WTC11 (cell line): ENCODE measurements around the gene HCRTR1. TPM values are rescaled to one million over a fixed set of nuclear protein-coding genes. Genes with fewer than 3 reads are reported as not detected.

Experiments
- ATAC-seq: fragments of 200-7000 bp; cut with Tn5 transposase; 2 replicates; pipeline ENCODE4 v1.10.0; 2021; ENCODE audit warnings: mild to moderate bottlenecking, moderate library complexity
- CTCF ChIA-PET: fragments of 300-600 bp; sonication (Branson Sonifier 250); formaldehyde crosslinking; loops from one replicate; lab custom pipeline; 2021; ENCODE audit warnings: antibody characterized with exemption; lab: Charles Lee
- POLR2A ChIA-PET: fragments of 350-600 bp; sonication (Branson Sonifier 250); formaldehyde crosslinking; loops from one replicate; lab custom pipeline; 2021; ENCODE audit warnings: antibody characterized with exemption; lab: Charles Lee
- DNase-seq: peaks from one replicate; pipeline ENCODE4 v3.0.0; 2021; ENCODE audit warnings: low spot score
- H3K27ac Mint-ChIP-seq: 2 replicates; pipeline ENCODE4 v1.8.0; 2021; ENCODE audit warnings: mixed read lengths
- H3K27me3 Mint-ChIP-seq: 2 replicates; pipeline ENCODE4 v1.8.0; 2021; ENCODE audit warnings: low read depth, mild to moderate bottlenecking, moderate library complexity, mixed read lengths
- H3K36me3 Mint-ChIP-seq: 2 replicates; pipeline ENCODE4 v1.8.0; 2021; ENCODE audit warnings: mixed read lengths
- H3K4me1 Mint-ChIP-seq: 2 replicates; pipeline ENCODE4 v1.8.0; 2022; ENCODE audit warnings: mixed read lengths
- H3K4me3 Mint-ChIP-seq: 2 replicates; pipeline ENCODE4 v1.8.0; 2021; ENCODE audit warnings: mild to moderate bottlenecking, moderate library complexity, mixed read lengths
- H3K9me3 Mint-ChIP-seq: 2 replicates; pipeline ENCODE4 v1.8.0; 2021; ENCODE audit warnings: mixed read lengths
- ATF1 ChIP-seq: sonication (generic); formaldehyde crosslinking; IDR thresholded peaks from 2 replicates; pipeline ENCODE4 v1.8.1; 2023; ENCODE audit warnings: mild to moderate bottlenecking, moderate library complexity, missing genetic modification reagents
- CBFB ChIP-seq: sonication (generic); formaldehyde crosslinking; IDR thresholded peaks from 2 replicates; pipeline ENCODE4 v1.8.1; 2022; ENCODE audit warnings: mild to moderate bottlenecking, low read depth, missing genetic modification reagents
- ESRRA ChIP-seq: sonication (generic); formaldehyde crosslinking; IDR thresholded peaks from 2 replicates; pipeline ENCODE4 v1.8.1; 2022; ENCODE audit warnings: mild to moderate bottlenecking, missing genetic modification reagents, borderline replicate concordance
- ETV6 ChIP-seq: sonication (generic); formaldehyde crosslinking; IDR thresholded peaks from 2 replicates; pipeline ENCODE4 v1.8.1; 2022; ENCODE audit warnings: mild to moderate bottlenecking, missing genetic modification reagents
- FOXJ3 ChIP-seq: sonication (generic); formaldehyde crosslinking; IDR thresholded peaks from 2 replicates; pipeline ENCODE4 v1.9.0; 2021; ENCODE audit warnings: missing genetic modification reagents, mild to moderate bottlenecking, borderline replicate concordance
- MXD4 ChIP-seq: fragments of 250-450 bp; sonication (Bioruptor Pico); IDR thresholded peaks from 2 replicates; pipeline ENCODE4 v1.8.0; 2021; ENCODE audit warnings: mild to moderate bottlenecking, moderate library complexity, borderline replicate concordance
- NR1H2 ChIP-seq: sonication (generic); formaldehyde crosslinking; IDR thresholded peaks from 2 replicates; pipeline ENCODE4 v1.9.0; 2021; ENCODE audit warnings: mild to moderate bottlenecking, moderate library complexity, missing genetic modification reagents
- NR2C2 ChIP-seq: sonication (generic); formaldehyde crosslinking; IDR thresholded peaks from 2 replicates; pipeline ENCODE4 v1.8.0; 2022; ENCODE audit warnings: mild to moderate bottlenecking, missing genetic modification reagents
- NR3C1 ChIP-seq: sonication (generic); formaldehyde crosslinking; conservative IDR thresholded peaks from 2 replicates; pipeline ENCODE4 v1.8.1; 2023; ENCODE audit warnings: low read depth, mild to moderate bottlenecking, missing genetic modification reagents
- OVOL2 ChIP-seq: fragments of 250-450 bp; sonication (Bioruptor Pico); IDR thresholded peaks from 2 replicates; pipeline ENCODE4 v1.9.0; 2021; ENCODE audit warnings: mild to moderate bottlenecking, borderline replicate concordance
- RELA ChIP-seq: sonication (generic); formaldehyde crosslinking; IDR thresholded peaks from 2 replicates; pipeline ENCODE4 v1.8.1; 2022; ENCODE audit warnings: missing genetic modification reagents, mild to moderate bottlenecking, borderline replicate concordance
- SMAD3 ChIP-seq: sonication (generic); formaldehyde crosslinking; IDR thresholded peaks from 2 replicates; pipeline ENCODE4 v1.8.0; 2022; ENCODE audit warnings: missing genetic modification reagents, mild to moderate bottlenecking, borderline replicate concordance
- TEAD4 ChIP-seq: sonication (generic); formaldehyde crosslinking; IDR thresholded peaks from 2 replicates; pipeline ENCODE4 v1.8.0; 2022; ENCODE audit warnings: mild to moderate bottlenecking, missing genetic modification reagents
- ZNF317 ChIP-seq: sonication (generic); formaldehyde crosslinking; IDR thresholded peaks from 2 replicates; pipeline ENCODE4 v1.8.1; 2023; ENCODE audit warnings: low read depth, mild to moderate bottlenecking, moderate library complexity, missing genetic modification reagents, borderline replicate concordance
- ZNF671 ChIP-seq: fragments of 250-450 bp; sonication (Bioruptor Pico); IDR thresholded peaks from 2 replicates; pipeline ENCODE4 v1.8.0; 2021; ENCODE audit warnings: mild to moderate bottlenecking
- total RNA-seq: library from RNA; stranded (reverse); gene quantifications from 3 replicates; pipeline ENCODE4 v1.2.3, GENCODE V29; 2021
- TF ChIP-seq, protein P1 (sequence below): sonication (generic); formaldehyde crosslinking; IDR thresholded peaks from 2 replicates; pipeline ENCODE4 v1.8.1; 2023; ENCODE audit warnings: mild to moderate bottlenecking, moderate library complexity, missing genetic modification reagents
- TF ChIP-seq, protein P2 (sequence below): sonication (generic); formaldehyde crosslinking; IDR thresholded peaks from 2 replicates; pipeline ENCODE4 v1.8.1; 2023; ENCODE audit warnings: mild to moderate bottlenecking, missing genetic modification reagents, moderate library complexity
- TF ChIP-seq, protein P3 (sequence below): sonication (generic); formaldehyde crosslinking; IDR thresholded peaks from 2 replicates; pipeline ENCODE4 v1.8.0; 2022; ENCODE audit warnings: mild to moderate bottlenecking, missing genetic modification reagents
- TF ChIP-seq, protein P4 (sequence below): sonication (generic); formaldehyde crosslinking; IDR thresholded peaks from 2 replicates; pipeline ENCODE4 v1.8.1; 2022; ENCODE audit warnings: mild to moderate bottlenecking, missing genetic modification reagents, moderate library complexity, borderline replicate concordance
- TF ChIP-seq, protein P5 (sequence below): sonication (generic); formaldehyde crosslinking; IDR thresholded peaks from 2 replicates; pipeline ENCODE4 v1.8.1; 2023; ENCODE audit warnings: mild to moderate bottlenecking, missing genetic modification reagents, moderate library complexity

HCRTR1 gene
- total RNA-seq, 1 experiment from 2014 or later = 0.13 TPM

DNA sequence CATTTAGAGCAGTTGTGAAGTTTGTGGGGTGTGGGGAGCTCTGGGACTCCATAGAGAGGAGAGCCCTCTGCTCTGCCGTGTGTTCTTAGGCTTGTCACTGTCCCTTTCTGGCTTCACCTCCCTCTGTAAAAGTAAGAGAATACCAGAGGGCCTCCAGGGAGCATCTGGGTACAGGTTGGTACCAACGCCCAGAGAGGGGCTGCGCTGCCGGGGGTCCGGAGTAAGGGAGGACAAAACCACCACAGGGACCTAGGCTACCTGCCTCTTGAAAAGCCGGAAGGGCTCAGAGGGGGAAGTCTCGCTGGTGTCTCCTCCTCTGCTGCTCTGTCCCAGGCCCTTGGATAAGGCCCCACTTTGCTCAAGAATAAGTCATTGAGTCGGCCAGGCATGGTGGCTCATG, 44.2 kb upstream of the HCRTR1 start (continued):
- TF ChIP-seq ETV6 (CRISPR knock-in tag) (no peak), TEAD4 (no peak), OVOL2 (CRISPR knock-in tag) (no peak), ZNF671 (no peak), MXD4 (CRISPR knock-in tag) (no peak), NR3C1 (CRISPR knock-in tag) (no peak), NR1H2 (CRISPR knock-in tag) (no peak), CBFB (CRISPR knock-in tag) (no peak), ESRRA (CRISPR knock-in tag) (no peak)
- TF ChIP-seq, protein P1, sequence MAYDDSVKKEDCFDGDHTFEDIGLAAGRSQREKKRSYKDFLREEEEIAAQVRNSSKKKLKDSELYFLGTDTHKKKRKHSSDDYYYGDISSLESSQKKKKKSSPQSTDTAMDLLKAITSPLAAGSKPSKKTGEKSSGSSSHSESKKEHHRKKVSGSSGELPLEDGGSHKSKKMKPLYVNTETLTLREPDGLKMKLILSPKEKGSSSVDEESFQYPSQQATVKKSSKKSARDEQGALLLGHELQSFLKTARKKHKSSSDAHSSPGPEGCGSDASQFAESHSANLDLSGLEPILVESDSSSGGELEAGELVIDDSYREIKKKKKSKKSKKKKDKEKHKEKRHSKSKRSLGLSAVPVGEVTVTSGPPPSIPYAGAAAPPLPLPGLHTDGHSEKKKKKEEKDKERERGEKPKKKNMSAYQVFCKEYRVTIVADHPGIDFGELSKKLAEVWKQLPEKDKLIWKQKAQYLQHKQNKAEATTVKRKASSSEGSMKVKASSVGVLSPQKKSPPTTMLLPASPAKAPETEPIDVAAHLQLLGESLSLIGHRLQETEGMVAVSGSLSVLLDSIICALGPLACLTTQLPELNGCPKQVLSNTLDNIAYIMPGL (CRISPR knock-in tag) = no peak

DNA sequence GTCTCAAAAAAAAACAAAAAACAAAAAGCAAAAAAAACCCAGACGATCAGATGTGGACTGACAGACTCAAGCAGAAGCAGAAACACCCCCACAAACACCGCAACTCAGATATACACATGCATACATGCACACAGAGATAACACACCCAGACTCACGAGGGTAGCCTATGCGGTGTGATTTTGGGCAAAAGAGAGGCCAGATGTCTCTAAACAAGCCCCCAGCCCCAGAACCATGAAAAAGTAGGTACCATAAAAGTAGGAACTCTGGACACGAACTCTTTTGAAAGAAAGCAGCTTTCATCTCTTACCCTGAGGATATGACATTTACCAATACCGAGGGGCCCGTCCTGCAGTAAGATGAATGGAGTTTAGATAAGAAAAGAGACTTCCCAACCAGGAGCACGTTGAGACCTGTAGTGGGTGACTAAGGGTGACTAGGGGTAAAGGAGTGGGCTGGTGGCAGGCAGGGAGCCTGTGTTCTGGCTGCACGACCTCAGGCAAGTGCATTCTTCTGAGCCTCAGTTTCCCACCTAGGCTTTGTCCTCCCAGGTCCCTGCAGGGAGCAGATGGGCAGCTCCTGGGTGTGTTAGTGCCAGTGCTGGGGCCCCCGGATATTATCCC, 42.6 kb upstream of the HCRTR1 start:
- H3K27ac Mint-ChIP-seq = no peak overlapping the region
- no peak overlapping the region for H3K4me3 Mint-ChIP-seq
- ChIA-PET CTCF (no interaction called here), POLR2A (no interaction called here)
- no peaks in the 10 kb centered on the region for H3K36me3 Mint-ChIP-seq
- peaks cover 18% of the 10 kb centered on the region for H3K4me1 Mint-ChIP-seq
- no peaks in the 10 kb centered on the region for H3K9me3 Mint-ChIP-seq
- DNase-seq (no peak), ATAC-seq (no peak)
- H3K27me3 Mint-ChIP-seq = no peaks in the 10 kb centered on the region; the same call in none of the 2 replicates
- TF ChIP-seq, protein P2, sequence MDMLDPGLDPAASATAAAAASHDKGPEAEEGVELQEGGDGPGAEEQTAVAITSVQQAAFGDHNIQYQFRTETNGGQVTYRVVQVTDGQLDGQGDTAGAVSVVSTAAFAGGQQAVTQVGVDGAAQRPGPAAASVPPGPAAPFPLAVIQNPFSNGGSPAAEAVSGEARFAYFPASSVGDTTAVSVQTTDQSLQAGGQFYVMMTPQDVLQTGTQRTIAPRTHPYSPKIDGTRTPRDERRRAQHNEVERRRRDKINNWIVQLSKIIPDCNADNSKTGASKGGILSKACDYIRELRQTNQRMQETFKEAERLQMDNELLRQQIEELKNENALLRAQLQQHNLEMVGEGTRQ (CRISPR knock-in tag) = no peak
- TF ChIP-seq NR1H2 (CRISPR knock-in tag) = no peak
- TF ChIP-seq ETV6 (CRISPR knock-in tag) = no peak
- TF ChIP-seq, protein P3, sequence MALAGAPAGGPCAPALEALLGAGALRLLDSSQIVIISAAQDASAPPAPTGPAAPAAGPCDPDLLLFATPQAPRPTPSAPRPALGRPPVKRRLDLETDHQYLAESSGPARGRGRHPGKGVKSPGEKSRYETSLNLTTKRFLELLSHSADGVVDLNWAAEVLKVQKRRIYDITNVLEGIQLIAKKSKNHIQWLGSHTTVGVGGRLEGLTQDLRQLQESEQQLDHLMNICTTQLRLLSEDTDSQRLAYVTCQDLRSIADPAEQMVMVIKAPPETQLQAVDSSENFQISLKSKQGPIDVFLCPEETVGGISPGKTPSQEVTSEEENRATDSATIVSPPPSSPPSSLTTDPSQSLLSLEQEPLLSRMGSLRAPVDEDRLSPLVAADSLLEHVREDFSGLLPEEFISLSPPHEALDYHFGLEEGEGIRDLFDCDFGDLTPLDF (CRISPR knock-in tag) = no peak
- TF ChIP-seq, protein P4, sequence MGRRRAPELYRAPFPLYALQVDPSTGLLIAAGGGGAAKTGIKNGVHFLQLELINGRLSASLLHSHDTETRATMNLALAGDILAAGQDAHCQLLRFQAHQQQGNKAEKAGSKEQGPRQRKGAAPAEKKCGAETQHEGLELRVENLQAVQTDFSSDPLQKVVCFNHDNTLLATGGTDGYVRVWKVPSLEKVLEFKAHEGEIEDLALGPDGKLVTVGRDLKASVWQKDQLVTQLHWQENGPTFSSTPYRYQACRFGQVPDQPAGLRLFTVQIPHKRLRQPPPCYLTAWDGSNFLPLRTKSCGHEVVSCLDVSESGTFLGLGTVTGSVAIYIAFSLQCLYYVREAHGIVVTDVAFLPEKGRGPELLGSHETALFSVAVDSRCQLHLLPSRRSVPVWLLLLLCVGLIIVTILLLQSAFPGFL (CRISPR knock-in tag) = no peak
- TF ChIP-seq FOXJ3 = no peak
- TF ChIP-seq ZNF317 (CRISPR knock-in tag) = no peak
- TF ChIP-seq ESRRA (CRISPR knock-in tag) = no peak
- no peak for TF ChIP-seq CBFB (CRISPR knock-in tag)
- no peak for TF ChIP-seq ATF1
- TF ChIP-seq, protein P5, sequence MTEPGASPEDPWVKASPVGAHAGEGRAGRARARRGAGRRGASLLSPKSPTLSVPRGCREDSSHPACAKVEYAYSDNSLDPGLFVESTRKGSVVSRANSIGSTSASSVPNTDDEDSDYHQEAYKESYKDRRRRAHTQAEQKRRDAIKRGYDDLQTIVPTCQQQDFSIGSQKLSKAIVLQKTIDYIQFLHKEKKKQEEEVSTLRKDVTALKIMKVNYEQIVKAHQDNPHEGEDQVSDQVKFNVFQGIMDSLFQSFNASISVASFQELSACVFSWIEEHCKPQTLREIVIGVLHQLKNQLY (CRISPR knock-in tag) = no peak
- no peak for TF ChIP-seq NR2C2 (CRISPR knock-in tag)
- TF ChIP-seq TEAD4 = no peak
- TF ChIP-seq SMAD3 = no peak
- TF ChIP-seq RELA (CRISPR knock-in tag) = no peak
- TF ChIP-seq, all 79 proteins: peak for 0
